K562 (cell line): Measurements from ENCODE around the gene MEAF6. TPM values are rescaled to one million over a fixed set of nuclear protein-coding genes. Genes with fewer than 3 reads are reported as not detected.

Source experiments
- ELF4 ChIP-seq: fragments of 450-650 bp; formaldehyde crosslinking; IDR thresholded peaks from 2 replicates; pipeline ENCODE4 v1.4.0; 2022; ENCODE audit warnings: missing genetic modification characterization
- HDAC1 ChIP-seq, 2 experiments: fragments of 450-650 bp; IDR thresholded peaks; 2 replicates each; pipeline ENCODE4 v1.6.1; 2016 to 2017; ENCODE audit warnings: inconsistent platforms in 1 of 2, mild to moderate bottlenecking in 1 of 2, moderate library complexity in 1 of 2
- IRF2 ChIP-seq: sonication (generic); formaldehyde crosslinking; IDR thresholded peaks from 2 replicates; pipeline ENCODE4 v1.8.1; 2022; ENCODE audit warnings: mild to moderate bottlenecking, missing genetic modification reagents
- KAT2B ChIP-seq: IDR thresholded peaks from one replicate; pipeline ENCODE4 v1.6.1; 2012; ENCODE audit warnings: low read depth, mild to moderate bottlenecking, control low read depth, inconsistent platforms, low read length, moderate library complexity
- NR1H2 ChIP-seq: sonication (generic); formaldehyde crosslinking; IDR thresholded peaks from 2 replicates; pipeline ENCODE4 v1.4.0; 2020; ENCODE audit warnings: mild to moderate bottlenecking, missing genetic modification reagents
- RBM39 ChIP-seq: fragments of 200-400 bp; formaldehyde crosslinking; optimal IDR thresholded peaks from 2 replicates; pipeline ENCODE3; 2018; ENCODE audit warnings: low read depth, low read length
- REST ChIP-seq, 2 experiments: fragments of 450-650 bp; formaldehyde crosslinking in 1 of 2; IDR thresholded peaks; 2 replicates each; pipeline versions ENCODE4 v1.4.0 to v1.6.1; 2014 to 2020; ENCODE audit warnings: mild to moderate bottlenecking in 2 of 2, borderline replicate concordance in 1 of 2, low read depth in 1 of 2
- SPI1 ChIP-seq: IDR thresholded peaks from 2 replicates; pipeline ENCODE4 v1.6.1; 2011; ENCODE audit warnings: low read depth, low read length, control low read depth, borderline replicate concordance
- SRF ChIP-seq, 2 experiments: fragments of 250-450, 450-650 bp in 1 of 2; sonication (Bioruptor Pico) in 1 of 2; sonication (generic) in 1 of 2; formaldehyde crosslinking; IDR thresholded peaks; 2 replicates each; pipeline versions ENCODE4 v1.5.0 to v1.5.1; 2020 to 2022; ENCODE audit warnings: mild to moderate bottlenecking in 1 of 2, missing genetic modification reagents in 1 of 2
- U2AF1 ChIP-seq: fragments of 200-400 bp; formaldehyde crosslinking; optimal IDR thresholded peaks from 2 replicates; pipeline ENCODE3; 2017; ENCODE audit warnings: mild to moderate bottlenecking, low read depth, low read length, moderate library complexity
- USF1 ChIP-seq: sonication (generic); formaldehyde crosslinking; IDR thresholded peaks from 2 replicates; pipeline ENCODE4 v1.9.0; 2022; ENCODE audit warnings: mild to moderate bottlenecking, missing genetic modification reagents
- ZFP1 ChIP-seq: fragments of 450-650 bp; formaldehyde crosslinking; IDR thresholded peaks from 2 replicates; pipeline ENCODE4 v1.4.0; 2020; ENCODE audit warnings: mild to moderate bottlenecking, mixed read lengths
- ZKSCAN8 ChIP-seq: fragments of 200-800 bp; sonication (Bioruptor generic); IDR thresholded peaks from 2 replicates; pipeline ENCODE4 v1.6.1; 2016; ENCODE audit warnings: missing genetic modification characterization, missing compliant biosample characterization
- ZNF134 ChIP-seq: fragments of 250-450 bp; sonication (Bioruptor Pico); conservative IDR thresholded peaks from 2 replicates; pipeline ENCODE4 v1.4.0; 2020
- ZNF175 ChIP-seq: fragments of 200-800 bp; sonication (Bioruptor generic); IDR thresholded peaks from 2 replicates; pipeline ENCODE4 v1.6.1; 2016; ENCODE audit warnings: low read depth, mild to moderate bottlenecking, missing genetic modification characterization, missing compliant biosample characterization
- ZNF395 ChIP-seq: fragments of 200-800 bp; sonication (Bioruptor generic); IDR thresholded peaks from 2 replicates; pipeline ENCODE4 v1.6.1; 2017; ENCODE audit warnings: missing genetic modification characterization, missing compliant biosample characterization
- ZNF644 ChIP-seq: fragments of 200-800 bp; sonication (Bioruptor generic); IDR thresholded peaks from 2 replicates; pipeline ENCODE4 v1.6.1; 2016; ENCODE audit warnings: low read depth, missing genetic modification characterization, missing compliant biosample characterization
- polyA plus RNA-seq, 8 experiments: library from polyadenylated mRNA; depleted of rRNA in 4 of 8; stranded (reverse) in 5 of 8; unstranded in 3 of 8; fragments of >200 nt; fragmentation: Nextera tagmentation in 2 of 8; fragmentation: Illumina TruSeq in 1 of 8; extraction: Ambion mirVana in 2 of 8; extraction: Trizol in 1 of 8; gene quantifications; 2 replicates each; pipeline versions ENCODE4 v1.2.1 to v1.2.3, GENCODE V29; 2011 to 2014; ENCODE audit warnings: inconsistent platforms in 1 of 8, missing spikeins in 1 of 8
- total RNA-seq, 7 experiments: library from RNA; depleted of rRNA in 6 of 7; stranded (reverse); fragments of >200 nt in 6 of 7; fragmentation: Illumina TruSeq in 2 of 7; extraction: Trizol in 2 of 7; gene quantifications; 2 replicates each; pipeline versions ENCODE4 v1.2.1 to v1.2.3, GENCODE V29; 2011 to 2021; ENCODE audit warnings: low replicate concordance in 1 of 7

MEAF6 gene
- total and polyA plus RNA-seq, 9 of the 15 experiments (the other 6 are each of a cell fraction or from before 2014, with no cell fraction given): 55.0 to 151 (median 92.3) TPM

- TF ChIP-seq REST (IDR thresholded peaks at IDR 0.05; ENCODE audit: borderline replicate concordance): peak; percentile 53; the same call in 1 of the 2 replicates
- TF ChIP-seq REST (CRISPR knock-in tag; IDR thresholded peaks at IDR 0.05; ENCODE audit: low read depth): no peak; the same call in 1 of the 2 replicates
- no peak for TF ChIP-seq ELF4 (CRISPR knock-in tag)
- TF ChIP-seq ZKSCAN8 (CRISPR knock-in tag): no peak
- peak; percentile 58; the same call in 1 of the 2 replicates for TF ChIP-seq NR1H2 (CRISPR knock-in tag)
- TF ChIP-seq ZNF644 (tag): no peak
- TF ChIP-seq SRF (CRISPR knock-in tag; IDR thresholded peaks at IDR 0.05): no peak
- peak; percentile 84 for TF ChIP-seq RBM39
- no peak for TF ChIP-seq ZFP1
- TF ChIP-seq HDAC1 (IDR thresholded peaks at IDR 0.05): no peak
- TF ChIP-seq ZNF175 (CRISPR knock-in tag): peak; percentile 60; the same call in 1 of the 2 replicates
- TF ChIP-seq ZNF134 (CRISPR knock-in tag): no peak
- peak; percentile 74; the same call in 1 of the 2 replicates for TF ChIP-seq ZNF395 (CRISPR knock-in tag)
- TF ChIP-seq USF1: no peak
- no peak for TF ChIP-seq KAT2B
- peak; percentile 65 for TF ChIP-seq SPI1
- peak; percentile 84 for TF ChIP-seq U2AF1
- TF ChIP-seq IRF2 (CRISPR knock-in tag): no peak
Measured at GRCh38 chr1:37514350-37515184, at the start of gene MEAF6 (continued).
